DMS114 treated with DMSO at 0.1 percent for 48 hours (cell line): Measurements from ENCODE around the gene HSD17B7.

Experiments
- DNase-seq: peaks from one replicate; lab custom pipeline; 2025; ENCODE audit not compliant: unreplicated experiment; lab: John Stamatoyannopoulos, UW

HSD17B7 gene

DNA sequence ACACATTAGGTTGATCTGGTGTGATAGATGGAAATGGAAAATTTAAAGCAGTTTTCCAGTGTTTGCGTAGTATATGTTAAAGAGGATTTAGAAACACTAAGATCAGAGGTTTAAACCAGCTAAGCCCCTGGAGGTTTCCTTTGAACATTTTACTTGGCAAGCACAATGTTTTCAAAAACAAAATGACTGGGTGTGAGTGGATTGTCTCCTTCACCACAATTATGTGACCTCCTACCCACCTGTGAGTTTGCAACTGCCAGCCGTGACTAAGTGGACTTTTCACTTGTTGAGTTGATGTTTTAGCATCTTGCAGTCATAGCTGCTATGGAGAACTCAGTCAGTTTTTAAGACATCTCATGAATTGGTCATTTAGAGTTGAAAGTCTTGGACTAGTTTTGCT lies 65.8 kb downstream of the HSD17B7 start:
- no peak for DNase-seq

DNA sequence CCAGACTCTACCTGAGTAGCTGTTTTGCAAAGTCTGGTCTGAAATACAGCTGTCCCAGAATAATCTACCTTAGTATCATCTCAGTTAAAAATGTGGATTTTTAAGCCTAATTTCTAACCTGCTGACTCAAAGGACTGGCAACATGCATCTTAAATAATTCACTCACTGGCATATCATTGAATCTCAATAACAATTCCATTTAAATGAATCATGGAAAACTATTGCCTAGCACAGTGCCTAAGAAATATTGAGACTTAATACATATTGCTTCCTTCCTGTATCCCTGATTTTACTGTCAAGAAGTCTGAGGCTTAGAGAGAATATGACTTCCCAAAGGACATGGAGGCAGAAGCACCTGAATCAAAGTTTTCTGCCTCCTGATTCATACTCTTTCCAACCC lies 67.3 kb downstream of the HSD17B7 start:
- no peak for DNase-seq

GRCh38 chr1:162859191-162859590 lies 68.7 kb downstream of the HSD17B7 start:
- DNase-seq: no peak

- no peak for DNase-seq
Observed at GRCh38 chr1:162861101-162861500, 70.6 kb downstream of the HSD17B7 start, which contains the start of gene CCDC190. TSS of gene CCDC190 (minus strand) at chr1:162861175. CDS start at chr1:162859646, 1,529 bp downstream.

- DNase-seq: no peak
Observed at GRCh38 chr1:162861625-162862024, 71.1 kb downstream of the HSD17B7 start.
